ENCODE results near the gene LCNL1.

DNA sequence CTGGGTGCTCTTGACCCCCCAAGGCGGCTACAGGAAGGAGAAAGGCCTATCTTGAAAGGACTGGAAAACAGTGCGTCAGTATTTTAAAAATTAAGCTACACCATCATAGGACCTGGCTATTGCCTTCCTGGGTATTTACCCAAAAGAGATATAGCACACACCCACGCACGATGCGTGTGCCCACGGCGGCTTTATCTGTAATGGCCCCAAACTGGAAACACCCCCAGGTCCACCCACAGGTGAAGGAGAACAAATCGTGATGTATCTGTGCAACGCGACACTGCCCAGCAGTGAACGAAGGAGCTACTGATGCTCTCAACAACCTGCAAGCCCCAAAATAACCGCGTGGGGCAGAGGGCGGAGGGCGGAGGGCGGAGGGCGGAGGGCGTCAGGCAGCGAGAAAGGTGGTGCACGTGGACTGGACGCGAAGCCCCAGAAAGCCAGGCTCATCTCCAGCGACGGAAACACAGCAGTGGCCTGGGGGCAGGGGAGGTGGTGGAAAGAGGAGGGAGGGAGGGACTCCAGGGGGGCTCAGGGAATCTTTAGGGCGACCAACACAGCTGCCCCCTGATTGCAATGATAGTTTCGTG, 17.9 kb upstream of the LCNL1 start:
- TF ChIP-seq, protein P1, sequence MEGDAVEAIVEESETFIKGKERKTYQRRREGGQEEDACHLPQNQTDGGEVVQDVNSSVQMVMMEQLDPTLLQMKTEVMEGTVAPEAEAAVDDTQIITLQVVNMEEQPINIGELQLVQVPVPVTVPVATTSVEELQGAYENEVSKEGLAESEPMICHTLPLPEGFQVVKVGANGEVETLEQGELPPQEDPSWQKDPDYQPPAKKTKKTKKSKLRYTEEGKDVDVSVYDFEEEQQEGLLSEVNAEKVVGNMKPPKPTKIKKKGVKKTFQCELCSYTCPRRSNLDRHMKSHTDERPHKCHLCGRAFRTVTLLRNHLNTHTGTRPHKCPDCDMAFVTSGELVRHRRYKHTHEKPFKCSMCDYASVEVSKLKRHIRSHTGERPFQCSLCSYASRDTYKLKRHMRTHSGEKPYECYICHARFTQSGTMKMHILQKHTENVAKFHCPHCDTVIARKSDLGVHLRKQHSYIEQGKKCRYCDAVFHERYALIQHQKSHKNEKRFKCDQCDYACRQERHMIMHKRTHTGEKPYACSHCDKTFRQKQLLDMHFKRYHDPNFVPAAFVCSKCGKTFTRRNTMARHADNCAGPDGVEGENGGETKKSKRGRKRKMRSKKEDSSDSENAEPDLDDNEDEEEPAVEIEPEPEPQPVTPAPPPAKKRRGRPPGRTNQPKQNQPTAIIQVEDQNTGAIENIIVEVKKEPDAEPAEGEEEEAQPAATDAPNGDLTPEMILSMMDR (IDR thresholded peaks at IDR 0.05; ENCODE audit: low read depth, low read length, missing input control) = no peak
- TF ChIP-seq, protein P2, sequence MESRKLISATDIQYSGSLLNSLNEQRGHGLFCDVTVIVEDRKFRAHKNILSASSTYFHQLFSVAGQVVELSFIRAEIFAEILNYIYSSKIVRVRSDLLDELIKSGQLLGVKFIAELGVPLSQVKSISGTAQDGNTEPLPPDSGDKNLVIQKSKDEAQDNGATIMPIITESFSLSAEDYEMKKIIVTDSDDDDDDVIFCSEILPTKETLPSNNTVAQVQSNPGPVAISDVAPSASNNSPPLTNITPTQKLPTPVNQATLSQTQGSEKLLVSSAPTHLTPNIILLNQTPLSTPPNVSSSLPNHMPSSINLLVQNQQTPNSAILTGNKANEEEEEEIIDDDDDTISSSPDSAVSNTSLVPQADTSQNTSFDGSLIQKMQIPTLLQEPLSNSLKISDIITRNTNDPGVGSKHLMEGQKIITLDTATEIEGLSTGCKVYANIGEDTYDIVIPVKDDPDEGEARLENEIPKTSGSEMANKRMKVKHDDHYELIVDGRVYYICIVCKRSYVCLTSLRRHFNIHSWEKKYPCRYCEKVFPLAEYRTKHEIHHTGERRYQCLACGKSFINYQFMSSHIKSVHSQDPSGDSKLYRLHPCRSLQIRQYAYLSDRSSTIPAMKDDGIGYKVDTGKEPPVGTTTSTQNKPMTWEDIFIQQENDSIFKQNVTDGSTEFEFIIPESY (IDR thresholded peaks at IDR 0.05) = no peak
- TF ChIP-seq, protein P3, sequence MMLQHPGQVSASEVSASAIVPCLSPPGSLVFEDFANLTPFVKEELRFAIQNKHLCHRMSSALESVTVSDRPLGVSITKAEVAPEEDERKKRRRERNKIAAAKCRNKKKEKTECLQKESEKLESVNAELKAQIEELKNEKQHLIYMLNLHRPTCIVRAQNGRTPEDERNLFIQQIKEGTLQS (IDR thresholded peaks at IDR 0.05) = no peak
- TF ChIP-seq, protein P4, sequence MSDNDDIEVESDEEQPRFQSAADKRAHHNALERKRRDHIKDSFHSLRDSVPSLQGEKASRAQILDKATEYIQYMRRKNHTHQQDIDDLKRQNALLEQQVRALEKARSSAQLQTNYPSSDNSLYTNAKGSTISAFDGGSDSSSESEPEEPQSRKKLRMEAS (IDR thresholded peaks at IDR 0.05) = no peak
- TF ChIP-seq GABPA (IDR thresholded peaks at IDR 0.05 in 1 of 2, conservative IDR thresholded peaks at IDR 0.05 in 1 of 2) (no peak), TAF1 (conservative IDR thresholded peaks at IDR 0.05) (no peak), RAD21 (IDR thresholded peaks at IDR 0.05) (no peak)
